ENCODE measurements around the gene MBNL2.

Gene MBNL2

GRCh38 chr13:97386801-97387484 is 164.8 kb downstream of the MBNL2 start:
- no peak for DNase-seq

GRCh38 chr13:97387485-97387839 is 165.3 kb downstream of the MBNL2 start:
- DNase-seq = no peak

- DNase-seq = no peak
Observed at GRCh38 chr13:97387890-97388289, 165.8 kb downstream of the MBNL2 start.

- DNase-seq = no peak
Observed at GRCh38 chr13:97388373-97388772, 166.2 kb downstream of the MBNL2 start.

- DNase-seq = no peak
Observed at GRCh38 chr13:97390941-97391600, 168.9 kb downstream of the MBNL2 start.

GRCh38 chr13:97392020-97392419 is 169.9 kb downstream of the MBNL2 start:
- no peak for DNase-seq

- DNase-seq = no peak
Observed at GRCh38 chr13:97394542-97394941, 172.4 kb downstream of the MBNL2 start.

GRCh38 chr13:97395447-97396136 is 173.5 kb downstream of the MBNL2 start:
- no peak for DNase-seq

GRCh38 chr13:97397267-97397666 is 175.1 kb downstream of the MBNL2 start:
- DNase-seq = no peak

- DNase-seq = no peak
Observed at GRCh38 chr13:97401421-97401820, 179.3 kb downstream of the MBNL2 start.

GRCh38 chr13:97403893-97404750 is 182.0 kb downstream of the MBNL2 start:
- DNase-seq = no peak

- no peak for DNase-seq
Observed at GRCh38 chr13:97407540-97407939, 185.4 kb downstream of the MBNL2 start.

- DNase-seq = no peak
Observed at GRCh38 chr13:97408938-97409337, 186.8 kb downstream of the MBNL2 start.

GRCh38 chr13:97411984-97412383 is 189.9 kb downstream of the MBNL2 start:
- no peak for DNase-seq

- DNase-seq = no peak
Observed at GRCh38 chr13:97413694-97414093, 191.6 kb downstream of the MBNL2 start.

GRCh38 chr13:97414392-97414791 is 192.3 kb downstream of the MBNL2 start:
- DNase-seq = no peak

GRCh38 chr13:97417698-97418097 is 195.6 kb downstream of the MBNL2 start:
- no peak for DNase-seq

- DNase-seq = no peak
Observed at GRCh38 chr13:97422118-97423054, 200.3 kb downstream of the MBNL2 start.

GRCh38 chr13:97423300-97424045 is 201.3 kb downstream of the MBNL2 start:
- no peak for DNase-seq

GRCh38 chr13:97425590-97425989 is 203.5 kb downstream of the MBNL2 start:
- DNase-seq = no peak

- no peak for DNase-seq
Observed at GRCh38 chr13:97426695-97427094, 204.6 kb downstream of the MBNL2 start.

Data from NCI-H1436 (cell line).